Activated T-helper 2 cell treated with anti-CD3 and anti-CD28 coated beads, Interferon-gamma antibody, Interleukin-2, Interleukin-4, amounts not matched to agents 10 μg/mL and 5 μg/mL and 100 μg/mL, durations not matched to agents 14 hours and 24 hours and 36 hours (primary cell): ENCODE data around the gene PDE4D. TPM values are rescaled to one million over a fixed set of nuclear protein-coding genes. Genes with fewer than 3 reads are reported as not detected.

Experiments
- DNase-seq: peaks from one replicate; pipeline ENCODE4 v3.0.0; 2021; ENCODE audit warnings: low spot score
- H3K27ac Mint-ChIP-seq: one replicate; pipeline ENCODE4 v1.8.0; 2021; ENCODE audit warnings: mixed read lengths
- H3K27me3 Mint-ChIP-seq: one replicate; pipeline ENCODE4 v1.8.0; 2021; ENCODE audit warnings: low read depth, mixed read lengths
- H3K36me3 Mint-ChIP-seq: one replicate; pipeline ENCODE4 v1.8.0; 2021; ENCODE audit warnings: low read depth, mixed read lengths
- H3K4me1 Mint-ChIP-seq: one replicate; pipeline ENCODE4 v1.8.0; 2021; ENCODE audit warnings: low read depth, mixed read lengths
- H3K4me3 Mint-ChIP-seq: one replicate; pipeline ENCODE4 v1.8.0; 2021; ENCODE audit warnings: low read depth, mild to moderate bottlenecking, moderate library complexity, mixed read lengths
- H3K9me3 Mint-ChIP-seq: one replicate; pipeline ENCODE4 v1.8.0; 2021; ENCODE audit warnings: mixed read lengths
- intact Hi-C: fragments of 100-400 bp; cut with micrococcal nuclease; formaldehyde crosslinking; loops from one replicate; pipeline ENCODE4 v1.15.1; 2023
- total RNA-seq: library from RNA; stranded (reverse); gene quantifications from 2 replicates; pipeline ENCODE4 v1.2.3, GENCODE V29; 2022

Gene PDE4D
- total RNA-seq, 1 donor from 2014 or later: 102 TPM

- no peaks in the 10 kb centered on the region for H3K9me3 Mint-ChIP-seq
- no peak overlapping the region for H3K4me3 Mint-ChIP-seq
- intact Hi-C loops: loop anchor here (1.0 to 5.0 kb wide), 2 partner anchors 348 to 854 kb away; no protein-coding TSS in a partner anchor
- H3K4me1 Mint-ChIP-seq: peaks cover 4% of the 10 kb centered on the region
- peaks cover 20% of the 10 kb centered on the region for H3K27me3 Mint-ChIP-seq
- no peak for DNase-seq
- H3K27ac Mint-ChIP-seq: no peak overlapping the region
- no peaks in the 10 kb centered on the region for H3K36me3 Mint-ChIP-seq
Measured at GRCh38 chr5:59813761-59814536, 79.6 kb downstream of the PDE4D start.

GRCh38 chr5:59810041-59810440 is 83.5 kb downstream of the PDE4D start:
- intact Hi-C loops: loop anchor here (2.0 to 5.0 kb wide), 2 partner anchors 352 to 477 kb away; no protein-coding TSS in a partner anchor
- peaks cover 4% of the 10 kb centered on the region for H3K4me1 Mint-ChIP-seq
- H3K36me3 Mint-ChIP-seq: no peaks in the 10 kb centered on the region
- no peaks in the 10 kb centered on the region for H3K9me3 Mint-ChIP-seq
- peak; percentile 34 for DNase-seq
- H3K4me3 Mint-ChIP-seq: no peak overlapping the region
- no peak overlapping the region for H3K27ac Mint-ChIP-seq
- H3K27me3 Mint-ChIP-seq: peaks cover 15% of the 10 kb centered on the region

- no peak overlapping the region for H3K4me3 Mint-ChIP-seq
- H3K4me1 Mint-ChIP-seq: peaks cover 4% of the 10 kb centered on the region
- H3K27ac Mint-ChIP-seq: no peak overlapping the region
- peaks cover 15% of the 10 kb centered on the region for H3K27me3 Mint-ChIP-seq
- no peaks in the 10 kb centered on the region for H3K9me3 Mint-ChIP-seq
- H3K36me3 Mint-ChIP-seq: no peaks in the 10 kb centered on the region
- DNase-seq: no peak
- intact Hi-C loops: no loop called here
Measured at GRCh38 chr5:59807806-59808205, 85.7 kb downstream of the PDE4D start.

GRCh38 chr5:59800347-59800893 is 93.1 kb downstream of the PDE4D start:
- Mint-ChIP-seq H3K27ac (no peak overlapping the region), H3K4me1 (no peaks in the 10 kb centered on the region), H3K9me3 (no peaks in the 10 kb centered on the region), H3K27me3 (peaks cover 13% of the 10 kb centered on the region), H3K36me3 (no peaks in the 10 kb centered on the region), H3K4me3 (no peak overlapping the region)
- intact Hi-C loops: loop anchor here (1.0 to 2.0 kb wide), 3 partner anchors 76 to 410 kb away; no protein-coding TSS in a partner anchor
- DNase-seq: no peak

- no peaks in the 10 kb centered on the region for H3K36me3 Mint-ChIP-seq
- H3K4me1 Mint-ChIP-seq: peaks cover 4% of the 10 kb centered on the region
- DNase-seq: no peak
- H3K9me3 Mint-ChIP-seq: no peaks in the 10 kb centered on the region
- H3K27ac Mint-ChIP-seq: no peak overlapping the region
- H3K27me3 Mint-ChIP-seq: peaks cover 10% of the 10 kb centered on the region
- no peak overlapping the region for H3K4me3 Mint-ChIP-seq
- intact Hi-C loops: loop anchor here (1.0 to 10.0 kb wide), 9 partner anchors 10 to 915 kb away; no protein-coding TSS in a partner anchor
Measured at GRCh38 chr5:59799668-59800346, 93.7 kb downstream of the PDE4D start.

GRCh38 chr5:59798862-59799667 is 94.5 kb downstream of the PDE4D start:
- Mint-ChIP-seq H3K4me3 (no peak overlapping the region), H3K27me3 (peaks cover 10% of the 10 kb centered on the region), H3K4me1 (peaks cover 8% of the 10 kb centered on the region), H3K36me3 (no peaks in the 10 kb centered on the region), H3K27ac (no peak overlapping the region), H3K9me3 (no peaks in the 10 kb centered on the region)
- DNase-seq: no peak
- intact Hi-C loops: loop anchor here (1.0 to 10.0 kb wide), 6 partner anchors 9 to 914 kb away; no protein-coding TSS in a partner anchor

- H3K4me3 Mint-ChIP-seq: no peak overlapping the region
- H3K9me3 Mint-ChIP-seq: no peaks in the 10 kb centered on the region
- H3K4me1 Mint-ChIP-seq: peaks cover 33% of the 10 kb centered on the region
- no peak overlapping the region for H3K27ac Mint-ChIP-seq
- H3K36me3 Mint-ChIP-seq: no peaks in the 10 kb centered on the region
- H3K27me3 Mint-ChIP-seq: no peaks in the 10 kb centered on the region
- DNase-seq: no peak
- intact Hi-C loops: loop anchor here (5.0 to 10.0 kb wide), 4 partner anchors 123 to 910 kb away; no protein-coding TSS in a partner anchor
Measured at GRCh38 chr5:59795141-59795540, 98.4 kb downstream of the PDE4D start.

- intact Hi-C loops: loop anchor here (5.0 to 10.0 kb wide), 4 partner anchors 41 to 908 kb away; no protein-coding TSS in a partner anchor
- no peaks in the 10 kb centered on the region for H3K9me3 Mint-ChIP-seq
- H3K27ac Mint-ChIP-seq: peak overlapping the region; percentile 8
- H3K27me3 Mint-ChIP-seq: no peaks in the 10 kb centered on the region
- H3K36me3 Mint-ChIP-seq: no peaks in the 10 kb centered on the region
- H3K4me3 Mint-ChIP-seq: no peak overlapping the region
- H3K4me1 Mint-ChIP-seq: peaks cover 42% of the 10 kb centered on the region
- no peak for DNase-seq
Measured at GRCh38 chr5:59792983-59793585, 100.4 kb downstream of the PDE4D start.

GRCh38 chr5:59791617-59792016 is 101.9 kb downstream of the PDE4D start:
- Mint-ChIP-seq H3K36me3 (no peaks in the 10 kb centered on the region), H3K27ac (peak overlapping the region; percentile 21), H3K4me3 (no peak overlapping the region), H3K9me3 (no peaks in the 10 kb centered on the region), H3K4me1 (peaks cover 42% of the 10 kb centered on the region), H3K27me3 (no peaks in the 10 kb centered on the region)
- no peak for DNase-seq
- intact Hi-C loops: loop anchor here (2.0 to 10.0 kb wide), 5 partner anchors 39 to 907 kb away; no protein-coding TSS in a partner anchor

GRCh38 chr5:59790776-59791475 is 102.6 kb downstream of the PDE4D start:
- Mint-ChIP-seq H3K4me1 (peaks cover 49% of the 10 kb centered on the region), H3K27ac (peak overlapping the region; percentile 97), H3K4me3 (peak overlapping the region; percentile 54), H3K9me3 (peaks cover 4% of the 10 kb centered on the region), H3K27me3 (no peaks in the 10 kb centered on the region), H3K36me3 (peaks cover 4% of the 10 kb centered on the region)
- DNase-seq: no peak
- intact Hi-C loops: loop anchor here (1.0 to 10.0 kb wide), 7 partner anchors 8 to 906 kb away; no protein-coding TSS in a partner anchor

- intact Hi-C loops: loop anchor here (1.0 to 10.0 kb wide), 7 partner anchors 9 to 906 kb away; no protein-coding TSS in a partner anchor
- Mint-ChIP-seq H3K27ac (peak overlapping the region; percentile 97), H3K27me3 (peaks cover 1% of the 10 kb centered on the region), H3K36me3 (peaks cover 4% of the 10 kb centered on the region), H3K4me3 (peak overlapping the region; percentile 54), H3K4me1 (peaks cover 52% of the 10 kb centered on the region), H3K9me3 (peaks cover 4% of the 10 kb centered on the region)
- no peak for DNase-seq
Measured at GRCh38 chr5:59790376-59790775, 103.2 kb downstream of the PDE4D start.
